HG02763 (cell line): ENCODE results near the gene RNF144A.

Source experiments
- ATAC-seq: cut with Tn5 transposase; IDR thresholded peaks from one replicate; pipeline ENCODE4 v1.9.1; 2021; ENCODE audit warnings: mild to moderate bottlenecking, moderate library complexity; ENCODE audit not compliant: unreplicated experiment

Gene RNF144A

DNA sequence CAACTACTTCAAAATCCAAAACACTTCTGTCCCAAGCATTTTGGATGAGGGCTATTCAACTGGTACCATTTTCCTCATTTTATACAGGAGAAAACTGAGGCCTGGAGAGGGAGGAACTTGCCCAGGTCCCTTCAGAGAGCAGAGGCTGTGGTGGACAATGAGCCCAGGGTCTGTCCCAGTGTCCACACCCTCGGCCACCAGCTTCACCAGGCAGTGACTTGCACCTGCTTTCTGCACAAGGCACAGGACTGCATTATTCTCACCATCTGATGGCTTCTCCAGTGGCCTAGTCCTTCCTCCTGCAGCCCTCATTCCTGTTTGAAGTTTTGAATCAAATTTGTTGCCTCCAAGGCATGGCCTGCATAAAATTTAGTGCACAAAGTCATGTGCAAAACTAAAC is 53.3 kb downstream of the RNF144A start:
- ATAC-seq = no peak

DNA sequence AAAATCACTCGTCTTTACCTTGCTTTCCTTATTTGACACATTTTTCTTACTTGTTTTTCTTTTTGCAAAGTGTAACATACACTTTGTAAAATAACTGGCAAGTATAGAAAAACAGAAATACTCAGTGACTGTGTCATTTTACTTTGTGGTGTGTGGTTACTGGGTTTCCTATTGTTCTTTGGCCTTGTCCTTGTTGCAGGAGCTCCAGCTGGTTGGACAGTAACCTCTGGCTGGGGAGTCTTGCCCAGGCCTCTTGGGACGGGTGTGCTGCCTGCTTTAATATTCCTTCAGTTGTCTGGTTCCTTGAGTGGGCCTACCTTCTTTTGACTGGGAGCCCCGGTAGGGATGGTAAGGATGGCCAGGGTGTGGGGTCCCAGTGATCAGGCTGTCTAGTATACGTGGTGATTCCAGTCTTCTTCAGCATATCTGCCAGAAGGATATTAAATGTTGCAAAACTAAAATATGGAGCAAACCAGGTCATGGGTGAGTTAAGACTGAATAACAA is 53.8 kb downstream of the RNF144A start:
- ATAC-seq = no peak

- no peak for ATAC-seq
These were observed 54.3 kb downstream of the RNF144A start for GRCh38 chr2:6971502-6971901.

GRCh38 chr2:6972067-6972710 is 55.0 kb downstream of the RNF144A start:
- no peak for ATAC-seq

GRCh38 chr2:6973895-6974545 is 56.8 kb downstream of the RNF144A start:
- ATAC-seq = no peak

- ATAC-seq = no peak
These were observed 58.8 kb downstream of the RNF144A start for GRCh38 chr2:6975988-6976387.

DNA sequence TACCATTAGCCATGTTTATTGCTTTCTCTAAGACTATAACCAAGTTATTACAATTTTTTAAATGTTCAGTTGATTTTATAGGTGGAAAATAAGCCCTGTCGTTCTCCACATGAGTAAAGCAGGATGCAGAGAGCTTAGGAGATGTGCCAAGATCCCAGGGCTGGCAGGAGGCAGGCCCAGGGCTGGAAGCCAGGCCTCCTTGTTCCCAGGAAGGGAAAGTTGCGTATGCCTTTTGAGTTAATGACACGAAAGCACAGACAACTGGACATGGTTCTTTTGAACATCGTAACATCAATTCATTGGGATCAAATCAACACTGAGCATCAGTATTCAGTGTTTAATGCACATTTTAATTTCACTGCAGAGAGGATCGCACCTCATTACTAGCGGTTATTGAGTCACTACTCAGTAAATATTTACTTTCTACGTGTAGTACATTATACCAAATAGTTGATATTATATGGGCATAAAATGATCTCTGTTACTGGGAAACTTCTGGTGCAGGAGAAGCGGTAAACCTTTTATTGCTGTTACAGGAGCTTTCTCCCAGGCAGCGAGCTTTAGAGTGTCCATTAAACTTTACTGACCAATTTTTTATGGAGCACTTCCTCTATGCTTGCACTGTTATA is 60.0 kb downstream of the RNF144A start:
- no peak for ATAC-seq

DNA sequence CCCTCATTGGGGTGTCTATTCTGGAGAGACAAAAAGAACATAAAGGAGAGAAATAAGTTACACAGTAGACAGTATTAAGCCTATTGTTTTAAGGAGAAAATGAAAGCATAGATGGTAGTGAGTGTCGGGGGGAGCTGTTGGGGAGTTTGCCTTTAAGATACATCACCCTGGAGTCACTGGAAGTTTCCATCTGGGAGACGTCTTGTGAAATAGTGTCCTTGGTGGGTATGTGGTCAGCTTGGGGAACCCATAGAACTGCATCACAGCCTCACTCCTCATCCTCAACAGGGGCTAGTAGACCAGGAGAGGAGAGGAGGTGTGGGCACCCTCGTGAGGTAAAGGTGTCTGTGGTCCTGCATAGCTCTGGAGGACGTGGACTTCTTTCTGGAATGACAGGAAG is 60.6 kb downstream of the RNF144A start:
- ATAC-seq = no peak

DNA sequence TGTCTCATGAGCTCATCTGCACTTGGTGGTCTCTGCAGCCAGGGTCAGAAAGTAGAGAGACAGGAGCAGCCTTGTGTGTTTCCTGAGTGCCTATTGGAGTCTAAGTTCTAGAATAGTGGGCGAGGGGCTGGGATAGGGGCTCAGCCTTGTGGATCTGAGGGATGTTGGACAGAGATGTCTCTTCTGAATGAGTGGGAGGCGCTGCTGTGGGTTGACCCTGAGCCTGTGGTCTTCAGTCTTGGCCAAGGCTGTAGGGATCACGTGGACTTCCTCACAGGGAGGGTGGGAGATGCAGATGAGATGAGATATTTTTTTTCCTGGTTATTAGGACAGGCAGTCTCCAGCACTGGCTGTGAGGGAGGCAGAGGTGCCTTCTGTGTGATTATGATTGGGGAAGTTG is 61.8 kb downstream of the RNF144A start:
- no peak for ATAC-seq

- ATAC-seq = no peak
These were observed 65.2 kb downstream of the RNF144A start for GRCh38 chr2:6982449-6982848.

DNA sequence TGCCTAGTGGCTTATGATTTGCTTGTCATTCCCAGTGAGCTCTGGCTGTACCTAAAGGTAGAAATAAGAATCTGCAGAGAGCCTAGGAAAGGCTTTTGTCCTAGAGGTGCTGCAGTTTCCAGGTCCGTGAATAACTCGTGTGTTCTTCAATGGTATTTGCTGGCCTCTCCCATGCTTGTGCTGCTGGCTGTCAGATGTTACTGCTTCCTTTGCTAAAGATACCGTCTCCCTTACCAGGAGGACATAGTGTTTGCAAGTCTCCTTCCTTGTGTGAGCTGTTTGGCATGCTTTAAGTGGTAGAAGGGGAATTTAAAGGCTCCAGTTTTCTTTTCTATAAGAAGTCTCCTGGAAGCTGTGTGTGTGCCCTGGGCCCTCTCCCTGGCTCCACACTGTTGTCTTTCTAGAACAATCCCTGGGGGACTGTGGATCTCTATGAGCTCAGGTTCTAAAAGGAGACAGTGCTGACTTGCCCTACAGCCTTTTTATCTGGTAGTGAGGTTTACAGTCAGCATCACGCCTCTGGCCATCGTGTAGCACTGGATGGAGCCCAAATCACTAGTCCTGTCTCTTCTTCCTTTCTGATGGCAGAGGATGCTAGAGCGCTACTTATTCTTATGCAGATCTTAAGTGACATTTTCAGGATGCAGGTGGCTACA is 65.8 kb downstream of the RNF144A start:
- ATAC-seq = no peak

- no peak for ATAC-seq
These were observed 69.2 kb downstream of the RNF144A start for GRCh38 chr2:6986301-6986911.

GRCh38 chr2:6986912-6987361 is 69.7 kb downstream of the RNF144A start:
- no peak for ATAC-seq

- ATAC-seq = no peak
These were observed 73.7 kb downstream of the RNF144A start for GRCh38 chr2:6990871-6991270.

DNA sequence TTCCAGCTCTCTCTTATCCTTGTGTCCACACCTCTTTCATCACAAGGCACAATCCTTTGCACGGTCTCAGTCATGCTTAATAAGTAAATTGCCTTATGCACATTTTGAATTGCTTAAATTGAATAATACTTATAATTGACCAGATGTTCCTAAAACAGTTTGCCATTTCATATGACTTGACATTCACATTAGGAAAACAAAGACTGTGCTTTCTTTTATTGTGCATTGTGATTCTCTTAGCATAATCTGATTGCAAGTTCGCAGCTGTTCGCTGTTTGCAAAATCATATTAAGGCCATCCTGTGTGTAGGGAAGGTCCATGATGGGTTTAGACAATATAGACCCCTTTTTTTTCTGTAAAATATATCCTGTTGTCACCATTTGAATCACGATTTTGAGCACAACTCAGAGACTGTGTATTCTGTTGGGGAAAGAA is 75.6 kb downstream of the RNF144A start:
- no peak for ATAC-seq

- no peak for ATAC-seq
These were observed 76.0 kb downstream of the RNF144A start for GRCh38 chr2:6993229-6993640.

- no peak for ATAC-seq
These were observed 76.7 kb downstream of the RNF144A start for GRCh38 chr2:6993936-6994335.

DNA sequence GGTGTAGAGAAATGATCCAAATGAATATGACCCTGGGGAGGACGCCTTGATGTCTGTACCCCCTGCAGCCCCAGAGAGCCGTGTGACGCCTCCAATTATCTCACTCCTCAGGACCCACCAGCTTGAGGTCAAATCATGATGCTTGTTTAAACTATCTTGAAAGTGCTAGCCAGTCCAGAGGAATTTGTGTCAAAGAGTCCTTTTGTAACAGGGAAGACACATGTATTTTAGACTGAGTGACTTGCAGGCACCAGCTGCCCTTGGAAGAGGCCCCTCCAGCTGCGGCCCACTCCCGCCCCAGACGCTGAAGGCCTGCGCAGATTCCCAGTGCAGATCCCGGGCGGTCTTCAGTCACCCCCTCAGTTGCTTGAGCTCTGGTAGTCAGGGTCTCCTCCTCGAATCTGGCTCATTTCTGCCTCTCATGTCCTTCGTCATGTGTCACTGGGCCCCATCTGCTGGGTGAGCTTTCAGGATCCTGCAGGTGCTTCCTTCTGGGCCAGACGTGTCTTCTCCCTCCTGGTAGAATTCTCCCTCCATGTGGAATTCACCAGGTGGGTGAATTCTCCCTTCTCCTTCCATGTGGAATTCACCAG is 77.4 kb downstream of the RNF144A start:
- ATAC-seq = no peak

- no peak for ATAC-seq
These were observed 78.3 kb downstream of the RNF144A start for GRCh38 chr2:6995391-6996097.
